Measurements from ENCODE around the gene RAPSN.

Gene RAPSN

DNA sequence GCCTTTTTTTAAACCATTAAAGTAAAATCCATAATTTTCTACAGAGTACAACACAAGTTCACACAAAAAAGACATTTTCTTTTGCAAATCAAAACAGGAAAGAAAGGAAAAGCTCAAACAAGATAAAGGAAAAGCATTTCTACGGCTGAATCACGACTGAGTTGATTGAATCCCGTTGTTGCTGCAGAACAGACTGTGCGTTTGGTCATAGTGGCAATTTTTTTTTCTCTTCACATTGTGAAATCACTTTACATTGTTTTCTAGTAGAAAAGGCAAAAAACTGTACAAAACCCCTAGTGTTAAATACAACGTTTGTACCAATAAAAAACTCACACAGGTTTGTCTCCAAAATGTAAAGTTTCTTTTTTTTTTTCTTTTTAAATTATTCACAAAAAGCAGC lies 17.3 kb upstream of the RAPSN start:
- no peak for DNase-seq (ENCODE audit: low read depth in 2 of 2)

DNA sequence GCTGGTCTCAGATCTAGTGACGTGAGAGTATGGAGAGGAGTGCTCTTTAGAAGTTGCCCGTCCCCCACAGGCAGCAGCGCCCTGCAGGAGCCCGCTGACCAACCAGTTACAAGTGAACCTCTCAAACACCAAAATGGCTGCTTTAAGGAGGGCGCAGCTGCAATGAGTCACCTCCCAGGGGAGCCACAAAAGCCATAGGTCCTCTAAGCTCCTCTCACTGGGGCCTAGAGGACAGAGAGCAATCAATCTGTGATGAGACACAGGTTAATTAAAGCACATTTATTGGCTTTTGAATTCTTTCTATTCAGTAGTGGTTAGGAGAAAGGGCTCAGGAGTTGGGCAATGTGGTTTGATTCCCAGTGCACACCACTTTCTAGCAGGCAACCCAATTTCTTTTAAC lies 15.5 kb upstream of the RAPSN start:
- DNase-seq (ENCODE audit: low read depth in 2 of 2), result no peak

DNA sequence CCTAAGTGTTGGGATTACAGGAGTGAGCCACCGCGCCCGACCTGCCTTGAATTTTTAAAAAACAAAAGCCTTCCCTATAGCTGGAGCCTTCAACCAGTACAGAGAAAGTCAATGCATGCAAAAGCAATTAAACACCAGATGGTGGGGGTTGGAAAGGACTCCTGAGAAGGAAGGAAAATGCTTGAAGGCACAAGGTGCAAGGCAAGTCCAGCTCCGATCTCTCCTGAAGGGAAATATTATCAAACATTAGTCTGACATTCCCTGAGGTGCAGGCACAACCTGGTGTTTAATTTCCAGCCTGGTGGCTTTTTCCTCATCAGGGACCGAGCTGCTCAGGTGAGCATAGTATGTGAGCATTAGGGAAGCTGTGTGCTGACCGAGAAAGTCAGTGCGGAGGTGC lies 12.9 kb upstream of the RAPSN start:
- DNase-seq (ENCODE audit: low read depth in 2 of 2), result no peak

DNA sequence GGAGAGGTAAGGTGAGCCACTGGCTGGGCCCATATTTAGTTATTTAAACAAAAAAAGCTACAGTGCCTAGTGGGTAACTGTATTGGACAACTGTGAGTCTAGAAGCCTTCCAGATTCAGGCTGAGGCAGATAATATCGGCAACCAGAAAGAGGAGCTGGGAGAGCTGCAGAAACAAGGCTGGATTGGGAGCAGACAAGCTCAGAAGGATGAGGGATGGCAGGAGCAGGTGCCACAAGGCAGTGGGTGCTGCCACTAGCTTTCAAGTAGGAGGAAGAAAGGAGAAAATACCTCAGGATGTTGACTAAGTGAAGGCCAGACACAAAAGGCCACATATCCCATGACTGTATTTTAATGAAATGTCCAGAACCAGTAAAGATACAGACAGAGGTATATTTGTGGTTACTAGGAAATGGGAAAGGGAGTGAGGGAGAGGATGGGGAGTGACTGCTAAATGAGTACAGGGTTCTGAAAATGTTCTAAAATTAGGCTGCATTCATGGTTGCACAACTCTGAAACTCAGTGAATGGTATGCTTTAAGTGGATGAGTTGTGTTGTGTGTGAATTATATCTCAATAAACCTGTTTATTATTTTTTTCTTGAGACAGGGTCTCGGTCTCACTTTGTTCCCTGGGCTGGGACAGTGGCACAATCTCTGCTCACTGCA lies 11.8 kb upstream of the RAPSN start:
- no peak for DNase-seq (ENCODE audit: low read depth in 2 of 2)

DNA sequence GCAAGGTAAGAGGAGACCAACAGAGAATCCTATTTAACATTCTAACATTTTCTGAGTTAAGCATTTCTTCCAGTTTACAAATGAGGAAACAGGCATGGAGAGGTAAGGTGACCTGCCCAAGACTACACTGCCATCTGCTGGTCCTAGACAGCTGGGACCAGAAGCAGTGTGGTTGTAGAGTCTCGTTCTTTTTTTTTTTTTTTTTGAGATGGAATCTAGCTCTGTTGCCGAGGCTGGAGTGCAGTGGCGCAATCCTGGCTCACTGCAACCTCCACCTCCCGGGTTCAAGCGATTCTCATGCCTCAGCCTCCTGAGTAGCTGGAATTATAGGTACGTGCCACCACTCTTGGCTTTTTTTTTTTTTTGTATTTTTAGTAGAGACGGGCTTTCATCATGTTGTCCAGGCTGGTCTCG lies 5.3 kb upstream of the RAPSN start:
- peak; percentile 29 to 56 for DNase-seq (ENCODE audit: low read depth in 2 of 2)

DNA sequence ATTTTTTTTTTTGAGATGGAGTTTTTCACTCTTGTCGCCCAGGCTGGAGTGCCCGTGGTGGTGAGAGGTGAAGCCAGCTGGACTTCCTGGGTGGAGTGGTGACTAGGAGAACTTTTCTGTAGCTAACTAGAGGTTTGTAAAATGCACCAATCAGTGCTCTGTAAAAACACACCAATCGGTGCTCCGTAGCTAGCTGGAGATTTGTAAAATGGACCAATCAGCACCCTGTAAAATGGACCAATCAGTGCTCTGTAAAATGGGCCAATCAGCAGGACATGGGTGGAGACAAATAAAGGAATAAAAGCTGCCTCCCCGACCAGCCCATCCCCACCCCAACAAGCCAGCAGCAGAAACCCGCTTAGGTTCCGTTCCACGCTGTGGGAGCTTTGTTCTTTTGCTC lies 4.4 kb upstream of the RAPSN start:
- no peak for DNase-seq (ENCODE audit: low read depth in 2 of 2)

DNA sequence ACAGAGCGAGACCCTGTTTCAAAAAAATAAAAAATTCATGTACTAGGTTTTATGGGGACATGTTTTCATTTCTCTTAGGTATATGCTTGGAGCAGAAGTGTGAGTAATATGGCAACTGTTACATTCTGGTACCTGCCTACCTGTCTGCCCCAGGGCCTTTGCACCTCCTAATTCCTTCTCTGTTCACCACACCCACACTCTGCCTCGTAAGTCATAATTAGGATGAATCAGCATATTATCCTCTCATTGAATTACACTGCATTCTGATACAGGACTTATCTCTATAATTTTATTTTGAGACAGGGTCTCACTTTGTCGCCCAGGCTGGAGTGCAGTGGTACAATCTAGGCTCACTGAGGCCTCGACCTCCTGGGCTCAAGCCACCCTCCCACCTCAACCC lies 3.1 kb upstream of the RAPSN start:
- DNase-seq (ENCODE audit: low read depth in 2 of 2), result no peak

DNA sequence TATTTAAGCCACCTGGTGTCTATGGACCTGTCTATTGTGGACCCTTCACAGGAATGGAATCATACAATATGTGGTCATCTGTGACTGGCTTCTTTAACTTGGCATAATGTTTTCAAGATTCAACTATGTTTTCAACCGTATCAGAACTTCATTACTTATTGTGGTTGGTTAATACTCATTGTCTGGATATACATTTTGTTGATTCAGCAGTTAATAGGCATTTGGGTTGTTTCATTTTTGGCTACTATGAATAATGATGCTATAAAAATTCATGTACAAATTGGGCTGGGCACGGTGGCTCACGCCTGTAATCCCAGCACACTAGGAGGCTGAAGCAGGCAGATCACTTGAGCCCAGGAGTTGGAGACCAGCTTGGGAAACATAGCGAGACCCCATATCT lies 2.5 kb upstream of the RAPSN start:
- no peak for DNase-seq (ENCODE audit: low read depth in 2 of 2)

DNA sequence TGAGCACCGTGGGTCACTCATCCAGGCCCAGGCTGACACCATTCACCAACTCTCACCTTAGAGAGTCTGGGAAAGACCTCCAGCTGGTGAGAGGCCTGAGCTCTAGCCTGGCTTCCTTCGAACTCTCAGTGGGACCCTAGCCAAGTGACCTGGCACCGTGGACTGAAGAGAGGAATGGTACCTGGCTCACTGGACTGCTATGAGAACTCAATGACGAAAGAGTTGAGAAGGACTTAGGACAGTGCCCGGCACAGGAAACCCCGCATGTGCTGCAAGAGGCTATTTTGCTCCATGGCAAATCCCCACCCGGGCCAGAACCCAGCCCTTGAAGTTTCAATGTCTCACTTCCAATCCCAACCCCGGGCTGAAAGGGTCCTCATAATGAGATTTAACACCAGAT lies 605 bp upstream of the RAPSN start:
- DNase-seq (ENCODE audit: low read depth in 2 of 2), result no peak

DNA sequence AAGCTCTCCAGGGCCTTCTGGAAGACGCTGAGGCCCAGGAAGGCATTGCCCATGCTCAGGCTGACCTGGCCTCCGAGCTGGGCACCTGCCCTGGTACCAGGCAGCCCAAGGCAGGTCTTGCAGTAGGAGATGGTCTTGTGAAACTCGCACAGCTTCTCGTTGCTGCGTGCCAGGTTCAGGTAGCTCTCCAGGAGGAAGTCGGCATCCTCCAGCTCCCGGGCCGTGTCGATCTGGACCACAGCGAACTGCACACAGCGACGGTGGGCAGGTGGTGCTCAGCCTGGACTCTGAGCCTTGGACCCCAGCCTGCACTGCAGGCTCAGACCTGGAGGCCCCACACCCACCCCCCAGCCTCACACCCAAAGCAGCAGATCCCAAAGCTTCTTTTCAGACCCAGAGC lies 1.0 kb downstream of the RAPSN start:
- no peak for DNase-seq (ENCODE audit: low read depth in 2 of 2)

DNA sequence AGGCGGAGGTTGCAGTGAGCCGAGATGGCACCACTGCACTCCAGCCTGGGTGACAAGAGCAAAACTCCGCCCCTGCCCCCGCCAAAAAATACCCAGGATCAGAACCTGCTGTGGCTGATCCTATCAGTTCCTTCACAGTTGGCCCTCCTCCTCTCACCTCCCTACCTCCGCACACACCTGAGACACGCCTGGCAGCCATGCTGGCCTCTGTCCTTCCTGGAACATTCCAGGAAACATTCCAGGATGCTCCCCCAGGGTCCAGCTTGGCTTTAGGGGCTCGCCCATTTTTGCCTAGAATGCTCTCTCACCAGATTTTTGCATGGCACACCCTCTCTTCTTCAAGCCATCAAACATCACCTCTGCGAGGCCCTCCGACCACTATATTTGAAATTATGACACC lies 2.1 kb downstream of the RAPSN start:
- DNase-seq (ENCODE audit: low read depth in 2 of 2), result no peak

DNA sequence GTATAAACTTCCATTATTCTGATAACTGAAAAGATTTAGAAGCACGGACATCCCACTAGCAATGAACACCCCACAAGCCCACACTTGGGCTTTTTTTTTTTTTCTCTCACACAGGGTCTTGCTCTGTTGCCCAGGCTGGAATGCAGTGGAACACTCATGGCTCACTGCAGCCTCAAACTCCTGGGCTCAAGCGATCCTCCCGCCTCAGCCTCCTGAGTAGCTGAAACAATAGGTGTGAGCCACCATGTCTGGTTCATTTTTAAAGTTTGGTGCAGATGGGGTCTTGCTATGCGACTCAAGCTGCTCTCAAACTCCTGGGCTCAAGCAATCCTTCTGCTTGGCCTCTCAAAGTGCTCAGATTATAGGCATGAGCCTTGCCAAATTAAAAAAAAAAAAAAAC lies 3.1 kb downstream of the RAPSN start:
- DNase-seq (ENCODE audit: low read depth in 2 of 2), result no peak

DNA sequence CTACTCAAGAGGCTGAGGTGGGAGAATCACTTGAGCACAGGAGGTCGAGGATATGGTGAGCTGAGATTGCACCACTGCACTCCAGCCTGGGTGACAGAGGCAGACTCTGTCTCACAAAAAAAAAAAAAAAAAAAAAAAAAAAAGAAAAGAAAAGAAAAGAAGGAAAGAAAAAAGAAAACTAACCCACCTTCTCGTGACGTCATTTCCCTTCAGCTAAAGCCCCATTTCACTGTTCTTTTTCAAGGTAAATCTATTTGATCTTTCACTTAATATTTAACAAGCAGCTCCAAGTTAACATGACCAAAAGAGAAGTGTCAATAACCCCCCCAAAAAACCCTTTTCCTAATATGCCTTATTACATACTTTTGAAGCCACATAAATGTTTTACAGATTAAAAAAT lies 5.1 kb downstream of the RAPSN start:
- no peak for DNase-seq (ENCODE audit: low read depth in 2 of 2)

DNA sequence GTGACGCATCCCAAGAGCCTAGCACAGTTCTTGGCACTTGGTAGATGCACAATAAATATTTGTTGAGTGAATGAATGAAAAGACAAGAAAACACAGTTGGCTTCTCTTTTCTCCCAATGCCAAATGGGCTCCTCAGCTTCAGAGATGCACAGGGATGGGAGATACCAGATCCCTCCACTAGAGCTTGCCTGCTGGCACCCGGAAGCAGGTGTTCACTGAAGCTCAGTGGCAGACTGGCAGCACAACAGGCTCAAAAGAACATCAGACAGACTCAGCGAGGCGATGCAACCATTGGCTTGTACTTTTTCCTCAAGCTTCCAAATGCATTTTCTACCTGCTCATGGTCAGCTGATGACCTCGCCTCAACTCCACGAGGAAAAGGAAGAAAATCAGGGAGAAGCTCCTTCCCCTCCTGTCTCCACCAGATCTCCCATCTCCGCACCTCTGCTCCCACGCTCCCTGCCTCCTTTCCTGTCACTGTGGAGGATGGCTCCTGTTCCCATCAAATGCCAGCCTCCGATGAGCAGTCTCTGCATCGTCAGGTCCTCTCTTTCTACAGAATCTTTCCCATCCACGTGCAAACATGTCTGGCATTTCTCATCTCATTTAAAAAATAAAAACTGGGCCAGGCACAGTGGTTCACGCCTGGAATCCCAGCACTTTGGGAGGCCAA lies 5.8 kb downstream of the RAPSN start:
- DNase-seq (ENCODE audit: low read depth in 2 of 2), result no peak

DNA sequence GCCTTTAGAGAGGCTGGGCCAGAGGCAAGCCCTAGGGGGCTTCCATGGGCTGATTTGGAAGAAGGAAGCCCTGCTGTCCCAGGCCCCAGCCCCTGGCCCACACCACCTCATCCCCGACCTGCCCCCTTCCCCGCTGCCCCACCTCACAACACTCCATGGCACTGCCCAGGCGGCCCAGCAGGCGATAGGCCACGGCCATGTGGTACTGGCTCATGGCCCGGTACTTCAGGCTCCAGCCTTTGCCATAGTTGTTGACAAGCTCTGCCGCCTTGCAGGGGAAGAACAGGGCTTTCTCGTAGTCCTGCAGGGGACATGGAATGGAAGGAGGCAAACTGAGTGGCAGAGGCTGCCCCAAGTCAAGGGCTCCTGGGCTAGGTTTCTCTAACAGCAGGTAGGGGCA lies 6.4 kb downstream of the RAPSN start:
- DNase-seq (ENCODE audit: low read depth in 2 of 2), result no peak

DNA sequence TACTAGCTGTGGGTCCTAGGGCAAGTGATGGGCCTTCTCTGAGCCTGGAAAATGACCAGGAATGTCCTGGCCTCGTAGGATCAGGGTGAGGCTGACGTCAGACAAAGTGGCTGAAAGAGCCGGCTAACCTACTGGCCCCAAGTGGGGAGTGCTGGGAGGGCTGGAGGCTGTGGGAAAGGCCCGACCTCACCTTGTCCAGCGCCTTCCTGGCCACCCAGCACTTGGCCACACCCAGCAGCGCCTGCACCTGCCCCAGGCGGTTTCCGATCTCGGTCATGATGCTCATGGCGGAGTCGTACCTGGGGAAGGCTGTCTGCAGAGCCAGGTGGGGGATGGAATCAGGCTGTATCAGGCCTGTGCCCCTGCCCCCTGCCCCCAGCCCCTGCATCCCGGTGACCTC lies 7.5 kb downstream of the RAPSN start:
- DNase-seq (ENCODE audit: low read depth in 2 of 2), result no peak

DNA sequence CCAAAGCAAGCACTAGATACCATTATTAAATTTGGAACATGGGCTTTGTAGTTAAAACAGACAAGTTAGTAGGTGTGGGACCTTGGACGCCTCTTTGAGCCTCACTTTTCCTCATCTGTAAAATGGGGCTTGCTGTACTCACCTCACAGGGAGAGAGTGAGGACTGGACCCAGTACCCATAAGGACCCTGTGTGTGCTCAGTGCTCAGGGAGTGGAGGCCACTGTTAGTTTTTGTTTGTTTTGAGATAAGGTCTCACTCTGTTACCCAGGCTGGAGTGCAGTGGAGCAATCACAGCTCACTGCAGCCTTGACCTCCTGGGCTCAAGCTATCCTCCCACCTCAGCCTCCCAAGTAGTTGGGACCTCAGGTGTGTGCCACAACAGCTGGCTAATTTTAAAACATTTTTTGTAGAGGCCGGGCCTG lies 8.9 kb downstream of the RAPSN start:
- no peak for DNase-seq (ENCODE audit: low read depth in 2 of 2)

DNA sequence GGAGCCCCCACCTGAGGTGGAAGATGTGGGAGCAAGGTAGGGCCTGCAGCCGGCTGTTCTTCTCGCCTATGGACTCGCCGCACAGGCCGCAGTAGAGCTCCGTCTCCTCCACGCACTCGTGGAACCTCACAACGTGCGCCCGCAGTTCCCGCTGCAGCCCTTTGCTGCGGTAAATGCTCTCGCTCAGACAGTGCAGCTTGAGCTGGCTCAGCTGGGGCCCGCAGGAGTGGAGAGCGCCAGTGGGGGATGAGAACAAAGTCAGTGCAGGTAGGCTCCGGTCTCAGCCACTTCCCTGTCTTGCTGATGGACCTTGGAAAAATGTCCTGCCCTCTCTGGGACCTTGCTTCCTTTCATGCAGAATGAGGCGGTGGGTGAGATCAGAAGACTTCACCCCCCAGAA lies 10.2 kb downstream of the RAPSN start:
- no peak for DNase-seq (ENCODE audit: low read depth in 2 of 2)

DNA sequence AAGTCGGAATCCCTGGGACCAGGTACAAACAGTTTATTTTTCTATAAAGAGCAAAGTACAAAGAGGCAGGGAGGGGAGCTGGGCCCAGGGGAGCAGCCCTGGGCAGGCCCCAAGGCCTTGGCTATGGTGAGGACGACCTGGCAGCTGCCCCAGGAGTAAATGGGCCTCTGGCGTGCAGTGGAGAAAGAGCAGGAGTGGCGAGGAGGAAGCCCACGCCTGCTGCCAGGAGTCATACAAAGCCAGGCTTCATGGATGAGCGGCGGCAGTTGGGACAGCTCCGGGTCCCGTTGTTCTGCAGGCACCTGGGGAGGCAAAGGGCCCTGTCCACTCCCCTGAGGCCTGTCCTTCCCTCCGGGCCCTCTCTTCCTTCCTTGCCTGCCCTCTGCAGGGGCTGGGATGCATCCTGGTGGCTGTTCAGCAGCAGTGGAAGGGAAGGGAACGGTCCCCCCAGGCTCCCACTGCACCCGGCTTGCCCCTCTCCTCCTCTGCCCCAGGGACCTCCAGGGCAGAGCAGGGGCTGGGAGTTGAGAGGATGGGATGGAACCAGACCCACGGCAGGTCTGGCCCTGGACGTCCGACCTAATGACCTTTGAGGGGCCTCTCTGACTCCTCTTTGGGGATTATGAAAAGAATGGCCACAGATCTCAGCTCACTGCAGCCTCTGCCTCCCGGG lies 11.1 kb downstream of the RAPSN start:
- DNase-seq (ENCODE audit: low read depth in 2 of 2), result no peak

DNA sequence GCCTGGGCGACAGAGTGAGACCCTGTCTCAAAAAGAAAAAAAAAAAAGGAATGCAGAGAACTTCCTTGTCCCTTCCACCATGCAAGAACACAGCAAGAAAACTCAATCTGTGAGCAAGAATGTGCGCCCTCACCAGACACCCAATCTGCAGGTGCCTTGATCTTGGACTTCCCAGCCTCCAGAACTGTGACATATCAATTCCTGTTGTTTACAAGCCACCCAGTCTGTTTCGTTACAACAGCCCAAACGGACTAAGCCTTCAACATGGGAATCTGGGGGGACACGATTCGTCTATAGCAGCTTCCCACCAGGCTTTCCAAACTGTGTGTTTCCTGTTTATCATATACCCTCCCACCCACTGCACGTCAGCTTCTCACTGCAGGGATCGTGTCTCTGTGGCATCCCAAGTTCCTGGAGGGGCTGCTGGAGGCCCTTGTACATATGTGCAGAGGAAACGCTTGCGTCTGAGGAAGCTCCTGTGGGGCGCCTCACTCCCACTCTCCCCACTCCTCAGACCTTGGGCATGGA lies 11.7 kb downstream of the RAPSN start:
- no peak for DNase-seq (ENCODE audit: low read depth in 2 of 2)

DNA sequence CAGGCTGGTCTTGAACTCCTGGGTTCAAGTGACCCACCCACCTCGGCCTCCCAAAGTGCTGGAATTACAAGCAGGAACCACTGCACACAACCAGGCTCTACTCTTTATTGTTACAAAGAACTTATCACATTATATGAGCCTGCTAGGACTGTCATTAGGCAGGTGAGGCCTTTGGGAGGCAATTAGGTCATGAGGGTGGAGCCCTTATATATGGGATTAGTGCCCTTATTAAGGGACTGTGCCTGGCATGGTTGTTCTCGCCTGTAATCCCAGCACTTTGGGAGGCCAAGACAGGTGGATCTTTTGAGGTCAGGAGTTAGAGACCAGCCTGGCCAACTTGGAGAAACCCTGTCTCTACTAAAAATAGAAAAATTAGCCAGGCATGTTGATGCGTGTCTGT lies 12.2 kb downstream of the RAPSN start:
- no peak for DNase-seq (ENCODE audit: low read depth in 2 of 2)

DNA sequence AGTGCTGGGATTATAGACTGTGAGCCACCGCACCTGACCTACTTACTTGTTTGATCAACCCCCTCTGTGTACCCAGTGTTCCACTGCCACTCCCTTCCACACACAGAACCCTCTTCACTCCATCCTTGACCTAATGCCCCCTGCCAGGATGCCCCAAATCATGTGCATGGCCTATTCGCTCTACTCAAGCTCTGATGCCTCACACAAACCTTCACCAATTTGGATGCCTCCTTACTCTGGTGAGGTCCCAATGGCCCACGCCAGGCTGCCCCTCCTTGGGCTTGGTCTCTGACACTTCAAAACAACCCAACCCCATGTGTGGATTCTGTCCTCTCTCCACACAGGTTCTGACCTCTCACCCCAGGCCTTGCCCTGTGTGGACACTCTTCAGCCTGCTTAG lies 13.2 kb downstream of the RAPSN start:
- DNase-seq (ENCODE audit: low read depth in 2 of 2), result no peak
